HG03135 (cell line): Measurements from ENCODE around the gene ABI2.
"Not testable (repeated sequence)": the region's sequence is repeated elsewhere in the genome, so short reads cannot be mapped to it uniquely, and the experiment has no call there.

Source experiments
- ATAC-seq: cut with Tn5 transposase; IDR thresholded peaks from one replicate; pipeline ENCODE4 v1.9.1; 2021; ENCODE audit warnings: mild to moderate bottlenecking, moderate library complexity; ENCODE audit not compliant: unreplicated experiment

The ABI2 gene

GRCh38 chr2:203327901-203328759, at the start of gene ABI2:
Gene ABI2, plus strand, starts transcription at chr2:203328394. Its CDS starts 121 bp downstream, at chr2:203328515.
- peak; percentile 54 for ATAC-seq

GRCh38 chr2:203279288-203279687, 48.9 kb upstream of the ABI2 start:
- ATAC-seq = no peak

DNA sequence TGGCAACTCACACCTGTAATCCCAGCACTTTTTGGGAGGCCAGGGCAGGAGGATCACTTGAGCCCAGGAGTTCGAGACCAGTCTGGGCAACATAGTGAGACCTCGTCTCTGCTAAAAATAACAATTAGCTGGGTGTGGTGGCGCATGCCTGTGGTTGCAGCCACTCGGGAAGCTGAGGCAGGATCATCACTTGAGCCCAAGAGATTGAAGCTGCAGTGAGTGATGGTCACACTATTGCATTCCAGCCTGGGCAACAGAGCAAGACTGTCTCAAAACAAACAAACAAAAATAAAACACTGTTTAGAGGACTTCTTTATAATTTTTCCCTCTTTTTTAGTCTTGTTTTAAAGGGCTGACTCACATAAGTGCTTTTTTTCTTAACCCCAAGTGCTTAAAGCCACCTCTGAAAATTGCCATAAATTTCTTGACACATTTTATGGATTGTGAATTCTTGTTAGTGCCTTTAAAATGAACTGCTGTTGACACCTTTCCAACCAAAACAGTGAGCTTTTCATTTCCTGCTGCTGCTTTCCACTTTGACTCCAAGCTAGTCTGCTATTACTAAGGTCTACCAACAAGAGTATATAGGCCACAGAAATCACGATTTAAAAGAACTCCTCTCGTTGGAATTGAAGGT, 47.6 kb upstream of the ABI2 start:
- ATAC-seq = no peak

DNA sequence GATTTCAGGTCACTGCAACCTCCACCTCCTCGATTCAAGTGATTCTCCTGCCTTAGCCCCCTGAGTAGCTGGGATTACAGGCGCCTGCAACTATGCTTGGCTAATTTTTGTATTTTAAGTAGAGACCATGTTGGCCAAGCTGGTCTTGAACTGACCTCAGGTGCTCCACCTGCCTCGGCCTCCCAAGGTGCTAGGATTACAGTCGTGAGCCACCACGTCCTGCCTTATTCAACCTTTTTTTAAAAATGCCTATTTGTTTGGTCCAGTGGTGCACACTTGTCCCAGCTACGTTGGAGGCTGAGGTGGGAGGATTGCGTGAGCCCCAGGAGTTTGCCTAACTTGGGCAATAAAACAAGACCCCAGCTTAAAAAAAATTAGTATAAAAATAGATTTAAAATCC, 46.1 kb upstream of the ABI2 start:
- no peak for ATAC-seq

GRCh38 chr2:203286532-203286931, 41.7 kb upstream of the ABI2 start:
- ATAC-seq = no peak

DNA sequence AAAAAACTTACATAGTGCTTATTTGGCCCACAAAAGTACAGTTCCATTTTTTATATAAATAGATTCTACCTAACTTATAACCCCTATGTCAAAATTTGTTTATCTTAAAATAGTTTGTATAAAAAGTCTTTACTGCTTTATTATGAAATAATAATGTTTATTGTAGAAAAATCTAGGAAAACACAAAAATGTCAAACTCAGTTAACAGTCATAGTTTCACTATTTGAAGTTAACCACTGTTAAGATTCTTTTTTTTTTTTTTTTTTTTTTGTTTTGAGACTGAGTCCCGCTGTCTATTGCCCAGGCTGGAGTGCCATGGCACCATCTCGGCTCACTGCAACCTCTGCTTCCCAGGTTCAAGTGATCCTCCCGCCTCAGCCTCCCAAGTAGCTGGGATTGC, 26.5 kb upstream of the ABI2 start:
- no peak for ATAC-seq

- ATAC-seq = not testable (repeated sequence)
These were observed 25.6 kb upstream of the ABI2 start for GRCh38 chr2:203302586-203302985.

DNA sequence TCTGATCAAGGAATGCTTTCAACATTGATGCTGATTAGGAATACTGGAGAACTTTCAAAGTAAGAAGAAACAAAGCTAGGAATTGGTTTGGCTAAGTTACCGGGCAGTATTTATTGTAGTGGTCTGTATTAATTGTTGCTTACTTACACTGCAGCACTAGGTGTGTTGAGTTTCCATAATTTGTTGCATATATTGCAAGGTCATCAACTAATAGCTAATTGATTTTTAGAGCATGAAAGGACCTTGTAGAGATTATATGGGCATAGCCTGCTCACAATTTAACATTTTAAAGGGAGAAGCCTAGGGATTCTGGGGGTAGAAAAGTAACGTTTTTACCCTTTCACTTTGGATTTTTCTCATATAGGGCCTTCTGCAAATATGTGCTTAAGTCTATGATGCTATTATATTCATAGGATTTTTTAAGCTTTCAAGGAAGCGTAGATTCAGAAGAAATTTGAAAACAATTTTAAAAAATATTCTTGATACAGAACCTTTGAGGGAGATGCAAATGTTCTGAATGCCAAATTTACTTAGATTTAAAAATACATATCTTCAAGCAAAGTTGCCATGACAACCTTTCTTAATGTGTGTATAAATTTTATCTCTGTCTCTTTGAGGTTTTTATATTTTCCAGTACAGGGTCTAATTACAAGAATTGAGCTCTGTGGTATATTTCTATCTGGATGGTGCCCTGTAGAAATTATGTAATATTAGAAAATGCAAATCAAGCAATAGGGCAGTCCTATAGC, 17.3 kb upstream of the ABI2 start:
- no peak for ATAC-seq

- ATAC-seq = no peak
These were observed 1.8 kb upstream of the ABI2 start for GRCh38 chr2:203326356-203326755.

GRCh38 chr2:203327582-203327900, 653 bp upstream of the ABI2 start:
- ATAC-seq = no peak

DNA sequence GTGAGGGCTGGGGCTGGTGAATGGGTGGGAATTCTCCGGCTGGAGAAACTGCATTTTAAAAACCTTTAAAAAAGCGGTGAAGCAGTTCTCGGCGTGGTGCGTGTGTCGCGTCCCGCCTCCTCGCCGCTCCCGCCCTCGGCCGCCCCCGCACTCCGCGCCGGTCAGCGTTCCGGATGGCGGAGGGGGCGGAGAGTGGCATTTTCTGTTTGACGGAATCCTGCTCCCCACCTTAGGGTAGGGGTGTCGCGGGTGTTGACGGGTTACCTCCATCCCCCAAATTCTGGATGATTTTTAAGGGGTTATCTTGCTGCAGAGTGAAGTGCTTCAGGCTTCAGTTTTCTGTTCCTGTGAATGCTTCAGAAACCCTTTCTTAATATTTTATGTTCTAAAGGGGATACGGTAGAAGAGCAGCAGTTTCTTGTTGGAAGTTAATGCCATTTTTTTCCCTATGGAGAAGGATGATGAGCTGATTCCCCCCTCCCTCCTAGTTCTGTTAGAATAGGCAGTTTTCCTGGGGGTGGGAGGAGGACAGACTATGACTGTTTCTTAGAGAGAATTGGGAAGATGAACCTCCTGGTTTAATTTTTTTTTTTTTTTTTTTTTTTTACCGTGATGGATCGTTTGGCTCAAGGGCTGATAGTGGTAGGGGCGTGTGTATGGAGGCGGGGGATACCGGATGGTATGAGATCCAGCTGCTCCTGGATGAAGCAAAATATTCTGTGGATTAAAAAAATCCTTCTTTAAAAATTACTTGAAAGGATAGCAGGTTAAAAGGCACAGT, 756 bp downstream of the ABI2 start:
- peak; percentile 52 for ATAC-seq

DNA sequence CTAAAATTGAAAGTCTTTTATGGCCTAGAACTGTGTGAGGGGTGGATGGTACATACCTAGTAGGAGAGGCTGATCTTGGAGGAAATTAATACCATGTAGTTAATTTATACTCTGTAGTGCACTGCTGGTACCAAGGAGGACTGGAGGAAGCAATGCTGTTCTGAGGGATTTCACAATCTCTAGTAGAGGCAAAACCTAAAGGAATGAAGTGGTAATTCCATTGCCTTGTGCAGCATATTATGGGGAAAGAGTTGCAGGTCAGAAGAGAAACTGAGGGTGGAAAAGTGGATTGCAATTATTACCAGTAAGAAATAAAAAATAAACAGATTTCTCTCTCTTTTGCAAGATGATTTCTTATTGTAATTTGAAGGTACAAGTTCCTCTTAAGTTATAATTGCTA, 2.2 kb downstream of the ABI2 start:
- ATAC-seq = no peak

GRCh38 chr2:203338322-203338721, 10.1 kb downstream of the ABI2 start:
- ATAC-seq = no peak

- ATAC-seq = no peak
These were observed 12.7 kb downstream of the ABI2 start for GRCh38 chr2:203340791-203341487.

- no peak for ATAC-seq
These were observed 13.6 kb downstream of the ABI2 start for GRCh38 chr2:203341741-203342310.

GRCh38 chr2:203342374-203342773, 14.2 kb downstream of the ABI2 start:
- not testable (repeated sequence) for ATAC-seq

DNA sequence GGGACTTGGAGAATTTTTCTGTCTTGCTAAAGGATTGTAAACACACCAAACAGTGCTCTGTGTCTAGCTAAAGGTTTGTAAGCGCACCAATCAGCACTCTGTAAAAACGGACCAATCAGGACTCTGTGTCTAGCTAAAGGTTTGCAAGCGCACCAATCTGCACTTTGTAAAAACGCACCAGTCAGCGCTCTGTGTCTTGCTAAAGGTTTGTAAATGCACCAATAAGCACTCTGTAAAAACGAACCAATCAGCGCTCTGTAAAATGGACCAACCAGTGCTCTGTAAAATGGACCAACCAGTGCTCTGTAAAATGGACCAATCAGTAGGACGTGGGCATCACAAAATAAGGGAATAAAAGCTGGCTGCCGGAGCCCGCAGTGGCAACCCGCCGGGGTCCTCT, 16.5 kb downstream of the ABI2 start:
- ATAC-seq = no peak

DNA sequence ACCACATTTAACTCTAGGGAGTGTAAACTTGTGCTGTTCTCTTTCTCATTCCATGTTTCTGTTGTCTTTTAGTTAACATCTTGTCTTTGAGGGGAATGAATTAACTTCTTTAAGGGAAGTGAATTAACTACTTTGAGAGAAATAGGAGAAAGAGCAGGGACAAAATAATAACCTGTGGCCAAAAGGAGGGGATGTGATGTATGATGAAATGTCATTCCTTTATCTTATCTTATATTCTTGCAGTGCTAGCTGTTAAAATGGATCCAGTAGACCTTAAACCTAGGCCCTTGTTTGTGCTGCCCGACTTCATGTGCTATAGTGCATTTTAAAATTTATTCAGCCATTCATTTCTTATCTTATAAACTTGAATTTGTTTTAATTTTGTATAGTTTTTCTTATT, 18.4 kb downstream of the ABI2 start:
- ATAC-seq = no peak

GRCh38 chr2:203347375-203347774, 19.2 kb downstream of the ABI2 start:
- ATAC-seq = no peak

DNA sequence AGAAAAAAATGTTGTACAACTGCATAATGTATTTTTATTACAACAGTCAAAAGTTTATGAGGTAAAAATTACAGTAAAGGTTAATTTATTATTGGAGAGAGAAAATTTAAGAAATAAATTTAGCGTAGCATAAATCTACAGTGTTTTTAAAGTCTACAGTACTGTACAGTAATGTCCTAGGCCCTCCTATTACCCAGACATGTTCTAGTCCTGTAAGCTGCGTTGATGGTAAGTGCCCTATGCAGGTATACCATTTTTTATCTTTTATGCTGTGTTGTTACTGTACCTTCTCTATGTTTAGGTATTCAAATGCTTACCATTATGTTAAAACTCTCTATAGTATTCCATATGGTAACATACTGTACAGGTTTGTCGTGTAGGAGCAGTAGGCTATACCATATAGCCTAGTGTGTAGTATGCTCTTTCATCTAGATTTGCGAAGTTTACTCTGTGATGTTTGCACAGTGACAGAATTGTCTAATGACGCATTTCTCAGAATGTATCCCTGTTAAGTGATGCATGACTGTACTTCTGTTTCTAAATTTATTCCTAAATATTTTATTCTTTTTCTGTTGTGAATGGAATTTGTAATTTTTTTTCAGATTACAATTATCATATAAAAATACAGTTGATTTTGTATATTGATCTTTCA, 24.5 kb downstream of the ABI2 start:
- ATAC-seq = no peak
